LNCaP clone FGC (cell line): ENCODE results near the gene NLGN4X.

ENCODE experiments used
- DNase-seq: peaks from one replicate; pipeline ENCODE4 v3.0.0-alpha.2; 2011; ENCODE audit warnings: low read depth
- H3K4me3 ChIP-seq: 2 replicates; pipeline ENCODE4 v1.5.1; 2011; ENCODE audit warnings: mild to moderate bottlenecking, low read depth, low read length, control low read depth
- TF ChIP-seq, protein P1 (sequence below): IDR thresholded peaks from 2 replicates; pipeline ENCODE4 v1.5.1; 2012; ENCODE audit warnings: mild to moderate bottlenecking; ENCODE audit not compliant: control insufficient read depth, insufficient read depth; ENCODE audit errors: extremely low read depth

Gene NLGN4X

DNA sequence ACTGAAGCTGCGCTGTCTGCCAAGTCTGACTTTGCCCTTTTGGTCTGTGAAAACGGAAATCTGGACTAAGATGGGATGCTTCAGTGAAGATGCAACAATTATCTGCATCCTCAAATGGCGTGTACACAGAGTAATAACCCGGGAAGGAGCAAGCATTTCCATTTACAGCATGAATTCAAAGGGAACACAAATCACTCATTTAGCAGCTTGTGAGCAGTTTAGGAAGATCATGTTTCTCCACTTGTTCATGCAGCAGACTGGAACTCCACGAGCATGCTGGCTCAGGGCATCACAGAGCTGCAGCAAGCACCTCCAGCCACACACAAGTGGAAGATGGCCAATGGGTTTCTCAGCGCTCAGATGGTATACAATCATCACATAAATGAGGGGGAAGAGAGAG, 175.5 kb downstream of the NLGN4X start:
- TF ChIP-seq, protein P1, sequence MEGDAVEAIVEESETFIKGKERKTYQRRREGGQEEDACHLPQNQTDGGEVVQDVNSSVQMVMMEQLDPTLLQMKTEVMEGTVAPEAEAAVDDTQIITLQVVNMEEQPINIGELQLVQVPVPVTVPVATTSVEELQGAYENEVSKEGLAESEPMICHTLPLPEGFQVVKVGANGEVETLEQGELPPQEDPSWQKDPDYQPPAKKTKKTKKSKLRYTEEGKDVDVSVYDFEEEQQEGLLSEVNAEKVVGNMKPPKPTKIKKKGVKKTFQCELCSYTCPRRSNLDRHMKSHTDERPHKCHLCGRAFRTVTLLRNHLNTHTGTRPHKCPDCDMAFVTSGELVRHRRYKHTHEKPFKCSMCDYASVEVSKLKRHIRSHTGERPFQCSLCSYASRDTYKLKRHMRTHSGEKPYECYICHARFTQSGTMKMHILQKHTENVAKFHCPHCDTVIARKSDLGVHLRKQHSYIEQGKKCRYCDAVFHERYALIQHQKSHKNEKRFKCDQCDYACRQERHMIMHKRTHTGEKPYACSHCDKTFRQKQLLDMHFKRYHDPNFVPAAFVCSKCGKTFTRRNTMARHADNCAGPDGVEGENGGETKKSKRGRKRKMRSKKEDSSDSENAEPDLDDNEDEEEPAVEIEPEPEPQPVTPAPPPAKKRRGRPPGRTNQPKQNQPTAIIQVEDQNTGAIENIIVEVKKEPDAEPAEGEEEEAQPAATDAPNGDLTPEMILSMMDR = no peak
- DNase-seq = no peak

DNA sequence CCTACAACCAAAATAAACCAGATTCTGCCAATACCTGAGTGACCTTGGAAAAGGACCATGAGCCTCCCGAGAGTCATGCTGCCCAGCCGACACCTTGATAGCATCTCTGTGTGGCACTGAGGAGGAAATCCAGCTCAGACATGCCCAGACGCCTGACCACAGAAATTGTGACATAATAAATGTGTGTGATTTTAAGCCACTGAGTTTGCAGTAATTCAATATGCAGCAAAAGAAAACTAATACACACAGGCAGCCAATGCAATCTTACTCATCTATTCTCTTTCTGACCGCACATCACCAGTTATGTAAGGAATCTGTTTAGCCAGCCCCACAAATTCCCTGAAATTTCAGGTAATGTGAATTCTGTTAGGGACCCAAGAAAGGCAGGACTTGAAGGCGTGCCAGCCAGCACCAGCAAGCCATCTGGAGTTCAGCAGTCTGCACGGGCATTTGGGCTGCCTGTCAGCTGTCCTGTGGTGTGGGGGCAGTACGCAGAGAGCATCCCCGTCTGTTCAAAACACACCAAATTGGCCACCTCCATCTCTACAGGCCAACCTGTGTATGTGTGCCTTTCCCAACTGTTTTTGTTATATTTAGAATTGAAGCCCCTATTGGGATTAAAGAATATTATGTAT, 176.4 kb downstream of the NLGN4X start:
- DNase-seq = no peak
- TF ChIP-seq, protein P1 = no peak
- no peak overlapping the region for H3K4me3 ChIP-seq

More for the DNA sequence above, 175.5 kb downstream of the NLGN4X start:
- H3K4me3 ChIP-seq = no peak overlapping the region

DNA sequence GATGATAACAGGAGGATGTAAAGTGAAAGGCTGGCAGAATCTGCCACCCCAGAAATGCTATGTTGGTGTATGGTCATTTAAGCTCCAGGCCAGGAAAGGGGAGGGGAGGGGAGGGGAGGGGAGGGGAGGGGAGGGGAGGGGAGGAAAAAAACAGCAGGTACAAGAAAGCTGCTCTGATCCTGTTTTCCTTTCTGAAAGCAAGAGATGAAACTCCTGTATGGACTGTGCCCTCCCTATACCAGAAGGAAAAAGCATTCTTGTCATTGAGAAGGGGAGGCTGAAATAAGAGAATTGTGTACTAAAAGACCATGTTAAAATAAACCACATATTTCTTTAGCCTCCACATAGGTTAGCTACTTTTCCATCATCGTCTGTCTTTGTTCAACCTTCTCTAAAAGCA, 179.5 kb downstream of the NLGN4X start:
- no peak overlapping the region for H3K4me3 ChIP-seq
- DNase-seq = no peak
- TF ChIP-seq, protein P1 = no peak

DNA sequence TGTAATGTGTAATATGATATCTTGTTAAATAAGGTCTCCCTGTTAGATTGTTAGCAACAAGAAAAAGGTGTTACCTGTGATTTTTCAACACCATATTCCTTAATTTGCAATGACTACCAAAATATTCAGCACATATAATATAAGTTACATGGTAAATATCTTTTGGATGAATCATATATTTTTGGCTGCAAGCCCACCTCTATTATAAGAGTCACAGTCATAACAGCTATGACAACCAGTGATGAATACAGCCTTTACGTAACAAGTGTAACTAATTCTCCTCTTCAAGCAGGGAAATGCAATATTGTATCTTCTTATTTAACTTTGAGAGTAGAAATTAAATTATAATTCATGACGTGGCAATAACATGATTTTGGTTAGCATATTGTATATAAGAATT, 187.0 kb downstream of the NLGN4X start:
- no peak for DNase-seq

DNA sequence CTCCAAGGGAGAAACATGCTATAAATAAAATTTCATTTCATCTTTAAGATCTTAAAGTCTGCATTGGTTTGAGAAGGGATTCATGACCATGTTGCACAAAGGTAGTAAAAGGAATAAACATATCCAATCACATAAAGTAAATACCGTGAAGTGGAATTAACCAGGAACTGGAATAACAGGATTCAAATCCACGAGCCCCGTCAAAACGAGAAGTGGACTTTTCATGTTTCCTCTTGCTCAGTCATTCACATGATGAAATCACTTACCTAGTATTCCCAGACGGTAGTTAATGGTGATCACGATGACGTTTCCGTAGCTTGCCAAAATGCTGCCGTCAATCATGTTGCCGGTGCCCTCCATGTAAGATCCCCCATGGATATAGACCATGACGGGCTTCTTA, 199.7 kb downstream of the NLGN4X start:
- TF ChIP-seq, protein P1 = no peak
- no peak overlapping the region for H3K4me3 ChIP-seq
- no peak for DNase-seq

More for the DNA sequence above, 187.0 kb downstream of the NLGN4X start:
- TF ChIP-seq, protein P1 = no peak
- H3K4me3 ChIP-seq = no peak overlapping the region

DNA sequence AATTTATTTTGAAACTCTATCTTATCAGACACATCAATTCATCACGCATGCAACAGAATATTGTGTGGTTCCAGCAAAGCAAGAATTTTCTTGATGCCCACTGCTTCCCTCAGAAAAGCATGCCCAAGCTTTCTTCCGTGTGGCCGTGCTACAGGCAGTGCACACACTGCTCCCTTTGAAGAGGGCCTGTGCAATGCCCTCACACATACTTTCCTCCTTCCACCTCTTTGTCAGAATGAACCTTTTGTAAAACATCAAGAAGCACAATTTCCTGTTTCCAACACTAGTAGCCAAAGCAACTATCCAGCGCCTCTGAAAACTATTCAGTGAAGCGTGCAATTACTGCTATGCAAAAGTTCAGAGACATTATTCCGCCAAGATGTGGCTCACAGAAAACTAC, 201.7 kb downstream of the NLGN4X start:
- no peak overlapping the region for H3K4me3 ChIP-seq
- no peak for DNase-seq
- TF ChIP-seq, protein P1 = no peak

DNA sequence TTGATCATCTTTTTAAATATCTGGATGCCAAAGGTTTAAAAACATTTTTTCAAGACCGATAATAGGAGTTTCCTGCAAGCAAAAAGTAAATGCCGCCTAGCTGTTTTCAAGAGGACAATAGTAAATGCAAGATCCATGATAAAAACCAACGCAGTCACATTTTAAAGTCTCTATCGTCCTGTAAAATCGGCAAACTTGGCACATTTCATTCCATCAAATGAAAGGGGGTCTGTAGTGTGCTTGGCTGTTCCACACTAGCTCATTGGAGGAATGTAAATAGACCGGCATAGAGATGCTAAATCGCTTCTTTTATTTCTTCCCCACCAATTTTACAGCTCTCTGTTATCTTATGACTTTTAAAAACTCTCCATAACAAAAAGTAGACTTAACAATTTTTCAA, 202.2 kb downstream of the NLGN4X start:
- TF ChIP-seq, protein P1 = no peak
- no peak for DNase-seq
- no peak overlapping the region for H3K4me3 ChIP-seq
